Stomach (tissue), 19 donors: Measurements from ENCODE around the gene CLEC2L. TPM values are rescaled to one million over a fixed set of nuclear protein-coding genes. Genes with fewer than 3 reads are reported as not detected.

Experiments used
- DNase-seq, 2 donors: peaks; one replicate each; pipeline versions ENCODE4 v3.0.0 to v3.0.0-alpha.2; 2013 to 2019
- H3K27ac ChIP-seq, 5 donors: fragments of 200-600 bp in 4 of 5; sonication (generic) in 4 of 5; one replicate each; pipeline ENCODE4 v1.5.1; 2013 to 2019; ENCODE audit warnings: mild to moderate bottlenecking in 1 of 5, moderate library complexity in 1 of 5
- H3K27me3 ChIP-seq, 3 donors: fragments of 200-600 bp; sonication (generic); one replicate each; pipeline ENCODE4 v1.5.1; 2017 to 2019; ENCODE audit warnings: mixed run types in 1 of 3
- H3K36me3 ChIP-seq, 4 donors: fragments of 200-600 bp; sonication (generic); 1 replicate in 3 of 4; 2 replicates in 1 of 4; pipeline ENCODE4 v1.5.1; 2016 to 2019
- H3K4me1 ChIP-seq, 4 donors: fragments of 200-600 bp; sonication (generic); one replicate each; pipeline ENCODE4 v1.5.1; 2016 to 2019
- H3K4me3 ChIP-seq, 4 donors: fragments of 200-600 bp; sonication (generic) in 3 of 4; one replicate each; pipeline ENCODE4 v1.5.1; 2016 to 2019; ENCODE audit warnings: mild to moderate bottlenecking in 1 of 4
- H3K9me3 ChIP-seq, 4 donors: fragments of 200-600 bp; sonication (generic); one replicate each; pipeline ENCODE4 v1.5.1; 2016 to 2019
- EP300 ChIP-seq: sonication (generic); formaldehyde crosslinking; IDR thresholded peaks from one replicate; pipeline ENCODE4 v1.6.1; 2017; ENCODE audit warnings: antibody characterized with exemption
- POLR2A ChIP-seq, 4 donors: fragments of 450-650 bp; IDR thresholded peaks; one replicate each; pipeline ENCODE4 v1.6.1; 2016; ENCODE audit warnings: antibody characterized with exemption in 4 of 4, control low read depth in 2 of 4, mild to moderate bottlenecking in 1 of 4, moderate library complexity in 1 of 4
- POLR2AphosphoS5 ChIP-seq, 3 donors: sonication (generic); formaldehyde crosslinking; IDR thresholded peaks; one replicate each; pipeline ENCODE4 v1.6.1; 2016; ENCODE audit warnings: antibody characterized with exemption in 3 of 3
- WGBS, 5 donors: extraction: QIAGEN DNeasy Blood & Tissue Kit in 3 of 5; methylation state at CpG; one replicate each; pipeline versions ENCODE4 v1.1.5 to v1.1.7; 2013 to 2018; 5-methylcytosine and 5-hydroxymethylcytosine counted together
- intact Hi-C: fragments of 100-400 bp; cut with DNase I; formaldehyde crosslinking; loops from one replicate; pipeline ENCODE4 v1.15.1; 2023; ENCODE audit warnings: low total_unique reads
- long read RNA-seq, 10 donors: transcript quantifications; one replicate each; lab custom pipeline, GENCODE V29; 2026
- polyA plus RNA-seq, 3 donors: library from polyadenylated mRNA; stranded (reverse); fragments of 200-250 nt; gene quantifications; one replicate each; pipeline ENCODE4 v1.2.3, GENCODE V29; 2013
- total RNA-seq, 5 donors: library from RNA; depleted of rRNA; stranded (reverse); fragments of >200 nt; gene quantifications; one replicate each; pipeline versions ENCODE4 v1.1.0 to v1.2.3, GENCODE V29; 2014 to 2016
- TF ChIP-seq, protein P1 (sequence below), 7 experiments: fragments of 450-650 bp in 4 of 7; fragments of 200-600 bp in 3 of 7; sonication (generic) in 3 of 7; IDR thresholded peaks; one replicate each; pipeline ENCODE4 v1.5.1; 2016 to 2019; ENCODE audit warnings: antibody characterized with exemption in 7 of 7, control low read depth in 2 of 7, mild to moderate bottlenecking in 1 of 7
- donor health status: healthy with polysubstance abuse.
- donor health status: Bipolar disorder and iron deficiency.
- donor health status: healthy.

CLEC2L gene
- total RNA-seq (not detected), polyA plus RNA-seq (under 1 TPM in 1 of 3 donors, not detected in 2; 0.61 TPM)
- long read RNA-seq, donor 1, partial matches to known transcripts = 0 of 1 reads
- long read RNA-seq, donor 1, other reads (novel, unspliced or antisense) = 0 of 1 reads
- long read RNA-seq, donor 2, partial matches to known transcripts = 12 of 13 reads
- long read RNA-seq, donor 2, other reads (novel, unspliced or antisense) = 0 of 13 reads
- long read RNA-seq, donor 3, partial matches to known transcripts = 0 of 1 reads
- long read RNA-seq, donor 3, other reads (novel, unspliced or antisense) = 0 of 1 reads
- long read RNA-seq, donor 4 = 0 reads
- long read RNA-seq, donor 5, partial matches to known transcripts = 0 of 2 reads
- long read RNA-seq, donor 5, other reads (novel, unspliced or antisense) = 0 of 2 reads
- long read RNA-seq, donor 6, partial matches to known transcripts = 0 of 3 reads
- long read RNA-seq, donor 6, other reads (novel, unspliced or antisense) = 0 of 3 reads
- long read RNA-seq, donor 7, partial matches to known transcripts = 0 of 1 reads
- long read RNA-seq, donor 7, other reads (novel, unspliced or antisense) = 0 of 1 reads
- long read RNA-seq, donor 8 = 0 reads
- long read RNA-seq, donor 9 = 0 reads
- long read RNA-seq, donor 10 = 0 reads

DNA sequence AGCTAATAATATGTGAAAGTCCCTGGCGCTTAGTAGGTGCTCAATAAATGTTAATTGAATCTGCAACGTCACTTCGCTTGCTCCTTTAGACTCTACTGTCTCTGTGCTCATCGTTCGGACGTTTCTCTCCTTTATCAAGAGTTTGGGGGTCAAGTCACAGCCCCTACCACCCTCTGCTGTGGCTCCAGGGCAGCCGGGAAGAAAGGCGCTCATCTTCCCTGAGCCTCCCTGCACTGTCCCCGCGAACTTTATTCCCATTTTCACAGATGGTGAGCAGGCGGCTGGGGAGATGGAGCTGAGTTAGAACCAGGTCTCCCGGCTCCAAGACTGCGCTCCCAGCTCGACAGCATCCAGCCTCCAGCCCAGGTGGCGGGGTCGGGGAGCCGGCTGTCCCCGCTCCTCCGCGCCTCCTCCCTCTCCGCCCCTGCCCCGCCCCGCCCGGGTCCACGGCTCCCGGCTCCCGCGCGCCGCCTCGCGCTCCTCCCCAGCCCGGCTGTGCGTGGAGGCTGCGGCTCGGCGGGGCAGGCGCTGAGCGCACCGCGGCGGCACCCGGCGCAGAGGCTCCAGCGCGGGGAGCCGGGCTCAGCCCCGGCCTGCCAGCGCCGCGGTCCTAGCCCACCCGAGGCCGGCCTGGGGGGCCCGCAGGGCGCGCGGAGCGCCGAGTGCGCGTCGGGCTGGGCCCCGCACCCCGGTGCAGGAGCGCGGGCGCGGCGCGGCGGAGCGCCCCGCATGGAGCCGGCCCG is at the start of gene CLEC2L:
TSS of gene CLEC2L (plus strand) at position 487 of the 743 bp plus-strand sequence. CDS start at position 730, 243 bp downstream.
- Histone ChIP-seq H3K36me3 (no peaks in the 10 kb centered on the region), H3K27me3 (peaks cover 0 to 55% (median 36%) of the 10 kb centered on the region in 3 donors), H3K4me3 (peak within 1 kb of the TSS; percentile 20 to 40 (median 32)), H3K9me3 (no peaks in the 10 kb centered on the region), H3K27ac (no peak within 1 kb of the TSS), H3K4me1 (peaks cover 4 to 14% (median 13%) of the 10 kb centered on the region in 4 donors)
- DNase-seq = peak in 1 of 2 donors; percentile 62
- TF ChIP-seq, protein P1, sequence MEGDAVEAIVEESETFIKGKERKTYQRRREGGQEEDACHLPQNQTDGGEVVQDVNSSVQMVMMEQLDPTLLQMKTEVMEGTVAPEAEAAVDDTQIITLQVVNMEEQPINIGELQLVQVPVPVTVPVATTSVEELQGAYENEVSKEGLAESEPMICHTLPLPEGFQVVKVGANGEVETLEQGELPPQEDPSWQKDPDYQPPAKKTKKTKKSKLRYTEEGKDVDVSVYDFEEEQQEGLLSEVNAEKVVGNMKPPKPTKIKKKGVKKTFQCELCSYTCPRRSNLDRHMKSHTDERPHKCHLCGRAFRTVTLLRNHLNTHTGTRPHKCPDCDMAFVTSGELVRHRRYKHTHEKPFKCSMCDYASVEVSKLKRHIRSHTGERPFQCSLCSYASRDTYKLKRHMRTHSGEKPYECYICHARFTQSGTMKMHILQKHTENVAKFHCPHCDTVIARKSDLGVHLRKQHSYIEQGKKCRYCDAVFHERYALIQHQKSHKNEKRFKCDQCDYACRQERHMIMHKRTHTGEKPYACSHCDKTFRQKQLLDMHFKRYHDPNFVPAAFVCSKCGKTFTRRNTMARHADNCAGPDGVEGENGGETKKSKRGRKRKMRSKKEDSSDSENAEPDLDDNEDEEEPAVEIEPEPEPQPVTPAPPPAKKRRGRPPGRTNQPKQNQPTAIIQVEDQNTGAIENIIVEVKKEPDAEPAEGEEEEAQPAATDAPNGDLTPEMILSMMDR (IDR thresholded peaks at IDR 0.05) = no peak
- TF ChIP-seq POLR2A (IDR thresholded peaks at IDR 0.05) (no peak), POLR2AphosphoS5 (IDR thresholded peaks at IDR 0.05) (no peak), EP300 (no peak)
- WGBS, 5 donors = 2 to 14% (median 3%) methylated on average over 10 to 75 of the region's 75 CpGs
- intact Hi-C loops = no loop called here

- intact Hi-C loops = no loop called here
- peaks cover 0 to 14% (median 10%) of the 10 kb centered on the region in 4 donors for H3K9me3 ChIP-seq
- no peak for DNase-seq
- H3K4me1 ChIP-seq = no peaks in the 10 kb centered on the region
- no peak overlapping the region for H3K27ac ChIP-seq
- no peaks in the 10 kb centered on the region for H3K36me3 ChIP-seq
- TF ChIP-seq, protein P1 (IDR thresholded peaks at IDR 0.05) = no peak
- no peak for TF ChIP-seq POLR2AphosphoS5 (IDR thresholded peaks at IDR 0.05)
- TF ChIP-seq EP300 = no peak
- TF ChIP-seq POLR2A (IDR thresholded peaks at IDR 0.05) = no peak
- no peak overlapping the region for H3K4me3 ChIP-seq
- H3K27me3 ChIP-seq = peaks cover 0 to 20% (median 5%) of the 10 kb centered on the region in 3 donors
- 90 to 95% (median 92%) methylated on average over 8 of the region's 8 CpGs for WGBS, 5 donors
These were observed 47.3 kb upstream of the CLEC2L start for GRCh38 chr7:139476139-139476538.

DNA sequence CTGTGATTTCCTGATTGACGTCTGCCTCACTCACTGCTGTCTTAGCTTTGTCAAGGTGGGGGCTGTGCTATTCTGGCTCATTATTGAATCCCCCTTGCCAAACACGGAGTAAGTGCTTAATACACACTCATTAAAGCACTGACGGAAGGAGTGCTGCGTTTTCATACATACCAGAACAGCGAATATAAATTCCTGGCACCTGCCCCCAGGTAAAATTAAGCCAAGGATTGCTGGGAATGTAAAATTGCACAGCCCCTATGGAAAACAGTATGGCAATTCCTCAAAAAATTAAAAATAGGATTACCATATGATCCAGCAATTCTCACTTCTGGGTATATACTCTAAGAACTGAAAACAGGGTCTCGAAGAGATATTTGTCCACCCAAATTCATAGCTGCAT is 46.6 kb upstream of the CLEC2L start:
- 84 to 91% (median 90%) methylated on average over 6 of the region's 6 CpGs for WGBS, 5 donors
- intact Hi-C loops = no loop called here
- no peaks in the 10 kb centered on the region for H3K36me3 ChIP-seq
- H3K4me1 ChIP-seq = no peaks in the 10 kb centered on the region
- H3K4me3 ChIP-seq = no peak overlapping the region
- TF ChIP-seq POLR2AphosphoS5 (IDR thresholded peaks at IDR 0.05) (no peak), EP300 (no peak), POLR2A (IDR thresholded peaks at IDR 0.05) (no peak)
- TF ChIP-seq, protein P1 (IDR thresholded peaks at IDR 0.05) = no peak
- no peak overlapping the region for H3K27ac ChIP-seq
- H3K9me3 ChIP-seq = peaks cover 0 to 14% (median 10%) of the 10 kb centered on the region in 4 donors
- no peak for DNase-seq
- H3K27me3 ChIP-seq = peaks cover 0 to 27% (median 12%) of the 10 kb centered on the region in 3 donors

DNA sequence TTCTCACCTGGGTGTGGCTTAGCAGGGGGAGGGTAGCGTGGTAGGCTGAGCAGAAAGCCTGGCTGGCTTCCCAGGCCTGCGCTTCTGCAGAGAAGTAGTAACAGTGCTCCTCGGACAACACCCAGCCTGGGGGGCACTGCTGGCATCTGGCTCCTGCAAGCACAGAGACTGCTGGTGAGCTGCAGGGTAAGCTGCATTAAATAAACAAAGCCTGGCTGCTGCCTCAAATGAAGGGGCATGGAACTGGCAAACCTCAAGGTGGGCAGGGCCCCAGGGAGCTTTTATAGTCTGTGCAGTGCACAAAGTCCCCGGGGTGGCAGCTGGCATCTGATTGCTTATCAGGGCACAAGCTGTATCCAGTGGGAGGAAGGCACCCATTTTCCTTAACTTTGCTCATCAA is 43.9 kb upstream of the CLEC2L start:
- Histone ChIP-seq H3K27me3 (peaks cover 15 to 54% (median 34%) of the 10 kb centered on the region in 3 donors), H3K36me3 (no peaks in the 10 kb centered on the region), H3K4me3 (no peak overlapping the region), H3K27ac (no peak overlapping the region), H3K4me1 (peaks cover 16 to 19% (median 17%) of the 10 kb centered on the region in 4 donors), H3K9me3 (no peaks in the 10 kb centered on the region)
- intact Hi-C loops = no loop called here
- WGBS, 5 donors = 33 to 74% (median 45%) methylated on average over 4 of the region's 4 CpGs
- TF ChIP-seq, protein P1 (IDR thresholded peaks at IDR 0.05) = no peak
- TF ChIP-seq POLR2A (IDR thresholded peaks at IDR 0.05) (no peak), EP300 (no peak), POLR2AphosphoS5 (IDR thresholded peaks at IDR 0.05) (no peak)
- no peak for DNase-seq
